ENCODE data around the gene RIMS1.

The RIMS1 gene

GRCh38 chr6:72420409-72420808 is 534.1 kb downstream of the RIMS1 start:
- Mint-ChIP-seq H3K9me3 (no peaks in the 10 kb centered on the region), H3K27me3 (peaks cover 19 to 30% of the 10 kb centered on the region in 2 donors), H3K4me3 (no peak overlapping the region), H3K36me3 (no peaks in the 10 kb centered on the region), H3K27ac (no peak overlapping the region), H3K4me1 (peaks cover 6 to 12% of the 10 kb centered on the region in 2 donors)
- DNase-seq (no peak), ATAC-seq (replicated peaks) (peak; percentile 19 to 27)

- Mint-ChIP-seq H3K27me3 (peaks cover 22 to 29% of the 10 kb centered on the region in 2 donors), H3K36me3 (no peaks in the 10 kb centered on the region), H3K4me3 (no peak overlapping the region), H3K9me3 (no peaks in the 10 kb centered on the region), H3K4me1 (peaks cover 6 to 12% of the 10 kb centered on the region in 2 donors), H3K27ac (no peak overlapping the region)
- DNase-seq: no peak
- ATAC-seq (replicated peaks): no peak
These were observed 535.0 kb downstream of the RIMS1 start for GRCh38 chr6:72421387-72421786.

- Mint-ChIP-seq H3K4me3 (no peak overlapping the region), H3K27ac (no peak overlapping the region), H3K4me1 (peaks cover 6 to 12% of the 10 kb centered on the region in 2 donors), H3K27me3 (peaks cover 27% of the 10 kb centered on the region in 2 donors), H3K9me3 (peaks cover 0 to 3% of the 10 kb centered on the region in 2 donors), H3K36me3 (no peaks in the 10 kb centered on the region)
- no peak for DNase-seq
- ATAC-seq (replicated peaks): no peak
These were observed 535.8 kb downstream of the RIMS1 start for GRCh38 chr6:72422171-72422570.

- Mint-ChIP-seq H3K4me1 (peaks cover 6 to 12% of the 10 kb centered on the region in 2 donors), H3K36me3 (no peaks in the 10 kb centered on the region), H3K9me3 (peaks cover 3 to 4% of the 10 kb centered on the region in 2 donors), H3K27ac (no peak overlapping the region), H3K4me3 (no peak overlapping the region), H3K27me3 (peaks cover 17 to 24% of the 10 kb centered on the region in 2 donors)
- DNase-seq (no peak), ATAC-seq (replicated peaks) (no peak)
These were observed 538.1 kb downstream of the RIMS1 start for GRCh38 chr6:72424476-72424875.

GRCh38 chr6:72425003-72425681 is 538.8 kb downstream of the RIMS1 start:
- DNase-seq (no peak), ATAC-seq (replicated peaks) (no peak)
- no peaks in the 10 kb centered on the region for H3K36me3 Mint-ChIP-seq
- peaks cover 3 to 4% of the 10 kb centered on the region in 2 donors for H3K9me3 Mint-ChIP-seq
- no peak overlapping the region for H3K27ac Mint-ChIP-seq
- no peak overlapping the region for H3K4me3 Mint-ChIP-seq
- H3K4me1 Mint-ChIP-seq: peaks cover 6 to 12% of the 10 kb centered on the region in 2 donors
- peaks cover 17 to 23% of the 10 kb centered on the region in 2 donors for H3K27me3 Mint-ChIP-seq

- no peak for DNase-seq
- no peaks in the 10 kb centered on the region for H3K4me1 Mint-ChIP-seq
- H3K4me3 Mint-ChIP-seq: no peak overlapping the region
- H3K36me3 Mint-ChIP-seq: no peaks in the 10 kb centered on the region
- H3K27ac Mint-ChIP-seq: no peak overlapping the region
- ATAC-seq (replicated peaks): no peak
- H3K9me3 Mint-ChIP-seq: no peaks in the 10 kb centered on the region
- peaks cover 24 to 32% of the 10 kb centered on the region in 2 donors for H3K27me3 Mint-ChIP-seq
These were observed 554.3 kb downstream of the RIMS1 start for GRCh38 chr6:72440611-72441010.

GRCh38 chr6:72446430-72446829 is 560.1 kb downstream of the RIMS1 start:
- no peaks in the 10 kb centered on the region for H3K36me3 Mint-ChIP-seq
- ATAC-seq (replicated peaks) (no peak), DNase-seq (no peak)
- no peak overlapping the region for H3K27ac Mint-ChIP-seq
- H3K9me3 Mint-ChIP-seq: no peaks in the 10 kb centered on the region
- peaks cover 6% of the 10 kb centered on the region in 2 donors for H3K4me1 Mint-ChIP-seq
- H3K27me3 Mint-ChIP-seq: peaks cover 13 to 17% of the 10 kb centered on the region in 2 donors
- H3K4me3 Mint-ChIP-seq: no peak overlapping the region

Data from stimulated activated naive B cell treated with anti-CD40 and anti-IgM and Interleukin-4, amounts not matched to agents 10 μg/mL and 1 μg/mL and 100 μg/mL, for 72 hours (primary cell).